ENCODE measurements around the gene GOLGA8N.
"Not testable (repeated sequence)": the region's sequence is repeated elsewhere in the genome, so short reads cannot be mapped to it uniquely, and the experiment has no call there.

The GOLGA8N gene

GRCh38 chr15:32593151-32593550 is at the start of gene GOLGA8N:
GOLGA8N (plus strand) TSS chr15:32593456.
- not testable (repeated sequence) for DNase-seq

- DNase-seq, result not testable (repeated sequence)
Measured at GRCh38 chr15:32543456-32543855, 49.8 kb upstream of the GOLGA8N start.

GRCh38 chr15:32545129-32545528 is 48.1 kb upstream of the GOLGA8N start:
- not testable (repeated sequence) for DNase-seq

GRCh38 chr15:32554587-32554986 is 38.7 kb upstream of the GOLGA8N start:
- DNase-seq, result not testable (repeated sequence)

GRCh38 chr15:32562198-32562597 is 31.1 kb upstream of the GOLGA8N start:
- DNase-seq, result not testable (repeated sequence)

GRCh38 chr15:32568988-32569387 is 24.3 kb upstream of the GOLGA8N start:
- DNase-seq, result not testable (repeated sequence)

- not testable (repeated sequence) for DNase-seq
Measured at GRCh38 chr15:32578482-32578881, 14.8 kb upstream of the GOLGA8N start.

GRCh38 chr15:32585844-32586243 is 7.4 kb upstream of the GOLGA8N start:
- DNase-seq, result not testable (repeated sequence)

GRCh38 chr15:32609518-32609917 is 16.3 kb downstream of the GOLGA8N start:
- not testable (repeated sequence) for DNase-seq

- DNase-seq, result peak; percentile 43
Measured at GRCh38 chr15:32610719-32611118, 17.5 kb downstream of the GOLGA8N start.

- DNase-seq, result not testable (repeated sequence)
Measured at GRCh38 chr15:32614712-32615050, 21.4 kb downstream of the GOLGA8N start.

GRCh38 chr15:32615051-32615870 is 22.0 kb downstream of the GOLGA8N start, which contains the start of gene ARHGAP11A:
ARHGAP11A (plus strand) TSS chr15:32615504; CDS start chr15:32616212, 708 bp downstream.
- peak; percentile 82 for DNase-seq

- DNase-seq, result peak; percentile 34
Measured at GRCh38 chr15:32615871-32616426, 22.7 kb downstream of the GOLGA8N start.

GRCh38 chr15:32636410-32636809 is 43.2 kb downstream of the GOLGA8N start:
- DNase-seq, result no peak

- no peak for DNase-seq
Measured at GRCh38 chr15:32636908-32637567, 43.8 kb downstream of the GOLGA8N start.

GRCh38 chr15:32637704-32638103 is 44.4 kb downstream of the GOLGA8N start:
- no peak for DNase-seq

- no peak for DNase-seq
Measured at GRCh38 chr15:32641517-32642059, 48.3 kb downstream of the GOLGA8N start, which contains the start of gene SCG5. SCG5 (plus strand) TSS chr15:32641710; CDS start chr15:32643593, 1,883 bp downstream.

GRCh38 chr15:32642667-32643435 is 49.6 kb downstream of the GOLGA8N start:
- DNase-seq, result no peak

GRCh38 chr15:32643907-32644445 is 50.7 kb downstream of the GOLGA8N start:
- peak; percentile 43 for DNase-seq

GRCh38 chr15:32646291-32646690 is 53.0 kb downstream of the GOLGA8N start:
- no peak for DNase-seq

GRCh38 chr15:32649342-32649741 is 56.1 kb downstream of the GOLGA8N start:
- DNase-seq, result peak; percentile 42

GRCh38 chr15:32651229-32651837 is 58.1 kb downstream of the GOLGA8N start:
- peak; percentile 76 for DNase-seq
